ENCODE measurements around the gene PRR13. TPM values are rescaled to one million over a fixed set of nuclear protein-coding genes. Genes with fewer than 3 reads are reported as not detected.
"Not testable (repeated sequence)": the region's sequence is repeated elsewhere in the genome, so short reads cannot be mapped to it uniquely, and the experiment has no call there.

Gene PRR13
- total RNA-seq, 4 donors from 2014 or later, result 175 to 307 (median 261) TPM

GRCh38 chr12:53410951-53411350 lies 30.6 kb upstream of the PRR13 start:
- in situ Hi-C loops (cut with MboI; ENCODE audit: low pct_ligation_motif_present in 1 of 4, low pct_unique_long_range_greater_than_20kb in 1 of 4, low sequenced_read_pairs in 3 of 4) (loop anchor here in 1 of 4 donors (5.0 kb wide), 1 partner anchor 69 kb away; no protein-coding TSS in a partner anchor), intact Hi-C loops (cut with DNase I; ENCODE audit: low total_unique reads) (no loop called here)
- Histone ChIP-seq H3K4me1 (peaks cover 2 to 37% (median 10%) of the 10 kb centered on the region in 4 donors), H3K9me3 (no peaks in the 10 kb centered on the region), H3K36me3 (peaks cover 0 to 70% (median 33%) of the 10 kb centered on the region in 4 donors), H3K4me3 (no peak overlapping the region), H3K27ac (no peak overlapping the region), H3K27me3 (no peaks in the 10 kb centered on the region)
- WGBS, 2 donors (ENCODE audit: low coverage in 1 of 2), result 94 to 95% methylated on average over 3 to 5 of the region's 5 CpGs
- DNase-seq, result no peak
- TF ChIP-seq POLR2AphosphoS5 (IDR thresholded peaks at IDR 0.05), result no peak

GRCh38 chr12:53413485-53414204 lies 27.9 kb upstream of the PRR13 start:
- no peak for DNase-seq
- 73 to 78% methylated on average over 3 of the region's 3 CpGs for WGBS, 2 donors (ENCODE audit: low coverage in 1 of 2)
- Histone ChIP-seq H3K27me3 (no peaks in the 10 kb centered on the region), H3K36me3 (peaks cover 0 to 46% (median 23%) of the 10 kb centered on the region in 4 donors), H3K4me1 (peaks cover 3 to 47% (median 10%) of the 10 kb centered on the region in 4 donors), H3K9me3 (no peaks in the 10 kb centered on the region), H3K4me3 (no peak overlapping the region), H3K27ac (peak overlapping the region in 3 of 4 donors; percentile 19 to 72 (median 37))
- intact Hi-C loops (cut with DNase I; ENCODE audit: low total_unique reads), result loop anchor here (2.0 kb wide), 1 partner anchor 23 kb away; no protein-coding TSS in a partner anchor
- TF ChIP-seq POLR2A (IDR thresholded peaks at IDR 0.05) (no peak), CTCF (IDR thresholded peaks at IDR 0.05) (no peak), POLR2AphosphoS5 (IDR thresholded peaks at IDR 0.05) (no peak), EP300 (IDR thresholded peaks at IDR 0.05; ENCODE audit: low read depth) (no peak)
- in situ Hi-C loops (cut with MboI; ENCODE audit: low pct_ligation_motif_present in 1 of 4, low pct_unique_long_range_greater_than_20kb in 1 of 4, low sequenced_read_pairs in 3 of 4), result loop anchor here in 1 of 4 donors (5.0 kb wide), 1 partner anchor 71 kb away; no protein-coding TSS in a partner anchor

GRCh38 chr12:53414756-53415417 lies 26.6 kb upstream of the PRR13 start:
- no peak overlapping the region for H3K4me3 ChIP-seq
- peak in 1 of 3 donors; percentile 86 for TF ChIP-seq POLR2AphosphoS5 (IDR thresholded peaks at IDR 0.05)
- TF ChIP-seq POLR2A (IDR thresholded peaks at IDR 0.05), result no peak
- DNase-seq, result no peak
- no peaks in the 10 kb centered on the region for H3K27me3 ChIP-seq
- intact Hi-C loops (cut with DNase I; ENCODE audit: low total_unique reads), result no loop called here
- H3K27ac ChIP-seq, result peak overlapping the region; percentile 26 to 72 (median 42)
- WGBS, 2 donors (ENCODE audit: low coverage in 1 of 2), result 39 to 80% methylated on average over 1 to 3 of the region's 3 CpGs
- H3K9me3 ChIP-seq, result no peaks in the 10 kb centered on the region
- in situ Hi-C loops (cut with MboI; ENCODE audit: low pct_ligation_motif_present in 1 of 4, low pct_unique_long_range_greater_than_20kb in 1 of 4, low sequenced_read_pairs in 3 of 4), result loop anchor here in 1 of 4 donors (5.0 kb wide), 1 partner anchor 73 kb away; no protein-coding TSS in a partner anchor
- peaks cover 0 to 34% (median 14%) of the 10 kb centered on the region in 4 donors for H3K36me3 ChIP-seq
- peaks cover 3 to 55% (median 10%) of the 10 kb centered on the region in 4 donors for H3K4me1 ChIP-seq

- Histone ChIP-seq H3K4me1 (peaks cover 4 to 57% (median 10%) of the 10 kb centered on the region in 4 donors), H3K27ac (peak overlapping the region; percentile 26 to 72 (median 42)), H3K36me3 (peaks cover 0 to 24% (median 8%) of the 10 kb centered on the region in 4 donors)
- WGBS, 2 donors (ENCODE audit: low coverage in 1 of 2), result 83 to 84% methylated on average over 1 to 2 of the region's 2 CpGs
- H3K27me3 ChIP-seq; H3K9me3 ChIP-seq; in situ Hi-C loops (cut with MboI; ENCODE audit: low pct_ligation_motif_present in 1 of 4, low pct_unique_long_range_greater_than_20kb in 1 of 4, low sequenced_read_pairs in 3 of 4); DNase-seq; H3K4me3 ChIP-seq; intact Hi-C loops (cut with DNase I; ENCODE audit: low total_unique reads): not testable (repeated sequence)
Observed at GRCh38 chr12:53415752-53416389, 25.7 kb upstream of the PRR13 start.

- H3K27ac ChIP-seq; intact Hi-C loops (cut with DNase I; ENCODE audit: low total_unique reads); H3K4me3 ChIP-seq; H3K27me3 ChIP-seq; H3K36me3 ChIP-seq; H3K9me3 ChIP-seq; DNase-seq; in situ Hi-C loops (cut with MboI; ENCODE audit: low pct_ligation_motif_present in 1 of 4, low pct_unique_long_range_greater_than_20kb in 1 of 4, low sequenced_read_pairs in 3 of 4): not testable (repeated sequence)
- 67 to 75% methylated on average over 4 to 9 of the region's 9 CpGs for WGBS, 2 donors (ENCODE audit: low coverage in 1 of 2)
- peaks cover 11 to 59% (median 14%) of the 10 kb centered on the region in 4 donors for H3K4me1 ChIP-seq
Observed at GRCh38 chr12:53417291-53417816, 24.2 kb upstream of the PRR13 start.

All from transverse colon (tissue), 4 donors.